ENCODE measurements around the gene ZSCAN10. TPM values are rescaled to one million over a fixed set of nuclear protein-coding genes. Genes with fewer than 3 reads are reported as not detected.

The ZSCAN10 gene
- total and polyA plus RNA-seq, 9 of the 15 experiments (the other 6 are each of a cell fraction or from before 2014, with no cell fraction given) = 0.22 TPM; not detected in 8

DNA sequence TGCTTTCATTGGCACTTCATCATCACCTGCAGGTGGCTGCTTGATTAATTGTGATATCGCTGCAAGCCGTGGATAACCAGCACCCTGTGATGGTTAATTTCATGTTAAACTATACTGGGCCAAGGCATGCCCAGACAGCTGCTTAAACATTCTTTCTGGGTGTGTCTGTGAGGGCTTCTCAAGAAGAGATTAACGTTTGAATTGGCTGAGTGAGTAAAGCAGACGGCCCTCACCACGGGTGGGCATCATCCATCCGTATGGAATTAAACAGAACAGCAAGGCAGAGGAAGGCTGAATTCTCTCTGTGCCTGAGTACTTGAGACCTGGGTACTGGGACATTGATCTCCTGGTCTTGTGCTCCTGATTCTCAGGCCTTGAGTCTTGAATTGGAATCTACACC is 28.7 kb upstream of the ZSCAN10 start (continued):
- no peak for TF ChIP-seq ZBTB9 (CRISPR knock-in tag; IDR thresholded peaks at IDR 0.05)
- TF ChIP-seq ATF1 (CRISPR knock-in tag; IDR thresholded peaks at IDR 0.05) = no peak
- no peak for TF ChIP-seq ATF1 (tag; IDR thresholded peaks at IDR 0.05)
- TF ChIP-seq, protein P1, sequence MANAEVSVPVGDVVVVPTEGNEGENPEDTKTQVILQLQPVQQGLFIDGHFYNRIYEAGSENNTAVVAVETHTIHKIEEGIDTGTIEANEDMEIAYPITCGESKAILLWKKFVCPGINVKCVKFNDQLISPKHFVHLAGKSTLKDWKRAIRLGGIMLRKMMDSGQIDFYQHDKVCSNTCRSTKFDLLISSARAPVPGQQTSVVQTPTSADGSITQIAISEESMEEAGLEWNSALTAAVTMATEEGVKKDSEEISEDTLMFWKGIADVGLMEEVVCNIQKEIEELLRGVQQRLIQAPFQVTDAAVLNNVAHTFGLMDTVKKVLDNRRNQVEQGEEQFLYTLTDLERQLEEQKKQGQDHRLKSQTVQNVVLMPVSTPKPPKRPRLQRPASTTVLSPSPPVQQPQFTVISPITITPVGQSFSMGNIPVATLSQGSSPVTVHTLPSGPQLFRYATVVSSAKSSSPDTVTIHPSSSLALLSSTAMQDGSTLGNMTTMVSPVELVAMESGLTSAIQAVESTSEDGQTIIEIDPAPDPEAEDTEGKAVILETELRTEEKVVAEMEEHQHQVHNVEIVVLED (CRISPR knock-in tag; IDR thresholded peaks at IDR 0.05) = no peak
- TF ChIP-seq RBM39 (optimal IDR thresholded peaks at IDR 0.05; ENCODE audit: low read depth, low read length) = no peak
- no peak for TF ChIP-seq PTBP1 (IDR thresholded peaks at IDR 0.05; ENCODE audit: low read depth, low read length)
- TF ChIP-seq, protein P2, sequence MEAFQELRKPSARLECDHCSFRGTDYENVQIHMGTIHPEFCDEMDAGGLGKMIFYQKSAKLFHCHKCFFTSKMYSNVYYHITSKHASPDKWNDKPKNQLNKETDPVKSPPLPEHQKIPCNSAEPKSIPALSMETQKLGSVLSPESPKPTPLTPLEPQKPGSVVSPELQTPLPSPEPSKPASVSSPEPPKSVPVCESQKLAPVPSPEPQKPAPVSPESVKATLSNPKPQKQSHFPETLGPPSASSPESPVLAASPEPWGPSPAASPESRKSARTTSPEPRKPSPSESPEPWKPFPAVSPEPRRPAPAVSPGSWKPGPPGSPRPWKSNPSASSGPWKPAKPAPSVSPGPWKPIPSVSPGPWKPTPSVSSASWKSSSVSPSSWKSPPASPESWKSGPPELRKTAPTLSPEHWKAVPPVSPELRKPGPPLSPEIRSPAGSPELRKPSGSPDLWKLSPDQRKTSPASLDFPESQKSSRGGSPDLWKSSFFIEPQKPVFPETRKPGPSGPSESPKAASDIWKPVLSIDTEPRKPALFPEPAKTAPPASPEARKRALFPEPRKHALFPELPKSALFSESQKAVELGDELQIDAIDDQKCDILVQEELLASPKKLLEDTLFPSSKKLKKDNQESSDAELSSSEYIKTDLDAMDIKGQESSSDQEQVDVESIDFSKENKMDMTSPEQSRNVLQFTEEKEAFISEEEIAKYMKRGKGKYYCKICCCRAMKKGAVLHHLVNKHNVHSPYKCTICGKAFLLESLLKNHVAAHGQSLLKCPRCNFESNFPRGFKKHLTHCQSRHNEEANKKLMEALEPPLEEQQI (IDR thresholded peaks at IDR 0.05) = no peak
- no peak for TF ChIP-seq NFIC (IDR thresholded peaks at IDR 0.05)
